ENCODE results near the gene ACTL7A.
"Not testable (repeated sequence)": the region's sequence is repeated elsewhere in the genome, so short reads cannot be mapped to it uniquely, and the experiment has no call there.

The ACTL7A gene

GRCh38 chr9:108886594-108887271 lies 24.7 kb downstream of the ACTL7A start:
- not testable (repeated sequence) for H3K27me3 ChIP-seq (ENCODE audit: control insufficient read depth, insufficient read depth, low read length); H3K27ac ChIP-seq (ENCODE audit: low read depth, low read length); H3K36me3 ChIP-seq (ENCODE audit: control insufficient read depth, insufficient read depth, low read length); H3K4me1 ChIP-seq (ENCODE audit: control insufficient read depth, insufficient read depth, low read length); H3K4me3 ChIP-seq (ENCODE audit: low read length); H3K9ac ChIP-seq (ENCODE audit: low read length)

GRCh38 chr9:108889649-108890067 lies 27.6 kb downstream of the ACTL7A start:
- H3K27me3 ChIP-seq (ENCODE audit: control insufficient read depth, insufficient read depth, low read length): no peaks in the 10 kb centered on the region
- no peak overlapping the region for H3K9ac ChIP-seq (ENCODE audit: low read length)
- H3K36me3 ChIP-seq (ENCODE audit: control insufficient read depth, insufficient read depth, low read length): peaks cover 26% of the 10 kb centered on the region
- no peak overlapping the region for H3K27ac ChIP-seq (ENCODE audit: low read depth, low read length)
- no peak overlapping the region for H3K4me3 ChIP-seq (ENCODE audit: low read length)
- H3K4me1 ChIP-seq (ENCODE audit: control insufficient read depth, insufficient read depth, low read length): no peaks in the 10 kb centered on the region

GRCh38 chr9:108894225-108894997 lies 32.3 kb downstream of the ACTL7A start:
- Histone ChIP-seq H3K4me3 (ENCODE audit: low read length) (no peak overlapping the region), H3K9ac (ENCODE audit: low read length) (no peak overlapping the region), H3K27ac (ENCODE audit: low read depth, low read length) (no peak overlapping the region), H3K36me3 (ENCODE audit: control insufficient read depth, insufficient read depth, low read length) (peaks cover 44% of the 10 kb centered on the region), H3K4me1 (ENCODE audit: control insufficient read depth, insufficient read depth, low read length) (no peaks in the 10 kb centered on the region), H3K27me3 (ENCODE audit: control insufficient read depth, insufficient read depth, low read length) (no peaks in the 10 kb centered on the region)

GRCh38 chr9:108897324-108898096 lies 35.4 kb downstream of the ACTL7A start:
- Histone ChIP-seq H3K4me1 (ENCODE audit: control insufficient read depth, insufficient read depth, low read length) (no peaks in the 10 kb centered on the region), H3K36me3 (ENCODE audit: control insufficient read depth, insufficient read depth, low read length) (peaks cover 36% of the 10 kb centered on the region), H3K9ac (ENCODE audit: low read length) (no peak overlapping the region), H3K27ac (ENCODE audit: low read depth, low read length) (no peak overlapping the region), H3K27me3 (ENCODE audit: control insufficient read depth, insufficient read depth, low read length) (no peaks in the 10 kb centered on the region), H3K4me3 (ENCODE audit: low read length) (no peak overlapping the region)

GRCh38 chr9:108899023-108899695 lies 37.1 kb downstream of the ACTL7A start:
- not testable (repeated sequence) for H3K4me1 ChIP-seq (ENCODE audit: control insufficient read depth, insufficient read depth, low read length); H3K9ac ChIP-seq (ENCODE audit: low read length); H3K27ac ChIP-seq (ENCODE audit: low read depth, low read length); H3K27me3 ChIP-seq (ENCODE audit: control insufficient read depth, insufficient read depth, low read length); H3K4me3 ChIP-seq (ENCODE audit: low read length)
- H3K36me3 ChIP-seq (ENCODE audit: control insufficient read depth, insufficient read depth, low read length): peaks cover 34% of the 10 kb centered on the region

- H3K27ac ChIP-seq (ENCODE audit: low read depth, low read length): no peak overlapping the region
- no peaks in the 10 kb centered on the region for H3K27me3 ChIP-seq (ENCODE audit: control insufficient read depth, insufficient read depth, low read length)
- no peak overlapping the region for H3K4me3 ChIP-seq (ENCODE audit: low read length)
- H3K9ac ChIP-seq (ENCODE audit: low read length): no peak overlapping the region
- peaks cover 31% of the 10 kb centered on the region for H3K36me3 ChIP-seq (ENCODE audit: control insufficient read depth, insufficient read depth, low read length)
- no peaks in the 10 kb centered on the region for H3K4me1 ChIP-seq (ENCODE audit: control insufficient read depth, insufficient read depth, low read length)
These were observed 38.1 kb downstream of the ACTL7A start for GRCh38 chr9:108900176-108900575.

- Histone ChIP-seq H3K27ac (ENCODE audit: low read depth, low read length) (no peak overlapping the region), H3K27me3 (ENCODE audit: control insufficient read depth, insufficient read depth, low read length) (no peaks in the 10 kb centered on the region), H3K4me1 (ENCODE audit: control insufficient read depth, insufficient read depth, low read length) (no peaks in the 10 kb centered on the region), H3K36me3 (ENCODE audit: control insufficient read depth, insufficient read depth, low read length) (peaks cover 25% of the 10 kb centered on the region), H3K9ac (ENCODE audit: low read length) (no peak overlapping the region), H3K4me3 (ENCODE audit: low read length) (no peak overlapping the region)
These were observed 41.5 kb downstream of the ACTL7A start for GRCh38 chr9:108903420-108904103.

GRCh38 chr9:108904161-108904560 lies 42.1 kb downstream of the ACTL7A start:
- Histone ChIP-seq H3K36me3 (ENCODE audit: control insufficient read depth, insufficient read depth, low read length) (peaks cover 25% of the 10 kb centered on the region), H3K27ac (ENCODE audit: low read depth, low read length) (no peak overlapping the region), H3K9ac (ENCODE audit: low read length) (no peak overlapping the region)

GRCh38 chr9:108905494-108905893 lies 43.4 kb downstream of the ACTL7A start:
- H3K36me3 ChIP-seq (ENCODE audit: control insufficient read depth, insufficient read depth, low read length): peaks cover 21% of the 10 kb centered on the region
- no peak overlapping the region for H3K27ac ChIP-seq (ENCODE audit: low read depth, low read length)
- no peaks in the 10 kb centered on the region for H3K4me1 ChIP-seq (ENCODE audit: control insufficient read depth, insufficient read depth, low read length)
- H3K4me3 ChIP-seq (ENCODE audit: low read length): no peak overlapping the region
- no peak overlapping the region for H3K9ac ChIP-seq (ENCODE audit: low read length)
- no peaks in the 10 kb centered on the region for H3K27me3 ChIP-seq (ENCODE audit: control insufficient read depth, insufficient read depth, low read length)

More at GRCh38 chr9:108904161-108904560, 42.1 kb downstream of the ACTL7A start:
- Histone ChIP-seq H3K27me3 (ENCODE audit: control insufficient read depth, insufficient read depth, low read length) (no peaks in the 10 kb centered on the region), H3K4me3 (ENCODE audit: low read length) (no peak overlapping the region), H3K4me1 (ENCODE audit: control insufficient read depth, insufficient read depth, low read length) (no peaks in the 10 kb centered on the region)

- Histone ChIP-seq H3K36me3 (ENCODE audit: control insufficient read depth, insufficient read depth, low read length) (peaks cover 19% of the 10 kb centered on the region), H3K9ac (ENCODE audit: low read length) (no peak overlapping the region), H3K27me3 (ENCODE audit: control insufficient read depth, insufficient read depth, low read length) (no peaks in the 10 kb centered on the region), H3K4me3 (ENCODE audit: low read length) (no peak overlapping the region), H3K27ac (ENCODE audit: low read depth, low read length) (no peak overlapping the region), H3K4me1 (ENCODE audit: control insufficient read depth, insufficient read depth, low read length) (no peaks in the 10 kb centered on the region)
These were observed 48.3 kb downstream of the ACTL7A start for GRCh38 chr9:108910402-108910801.

- Histone ChIP-seq H3K9ac (ENCODE audit: low read length) (no peak overlapping the region), H3K36me3 (ENCODE audit: control insufficient read depth, insufficient read depth, low read length) (peaks cover 23% of the 10 kb centered on the region), H3K4me1 (ENCODE audit: control insufficient read depth, insufficient read depth, low read length) (no peaks in the 10 kb centered on the region), H3K27me3 (ENCODE audit: control insufficient read depth, insufficient read depth, low read length) (no peaks in the 10 kb centered on the region), H3K27ac (ENCODE audit: low read depth, low read length) (no peak overlapping the region), H3K4me3 (ENCODE audit: low read length) (no peak overlapping the region)
These were observed 48.8 kb downstream of the ACTL7A start for GRCh38 chr9:108910914-108911313.

All from rectal smooth muscle tissue (tissue), 1 donor.